Mesendoderm (in vitro differentiated cells): ENCODE measurements around the gene FSTL5.

Experiments used
- DNase-seq: peaks from one replicate; pipeline ENCODE4 v3.0.0; 2013
- H2AK5ac ChIP-seq: 2 replicates; pipeline ENCODE4 v1.6.1; 2013; ENCODE audit warnings: low read length, inconsistent platforms
- H2BK120ac ChIP-seq: 2 replicates; pipeline ENCODE4 v1.6.1; 2013; ENCODE audit warnings: low read depth, mild to moderate bottlenecking, low read length, moderate library complexity, mixed read lengths
- H2BK15ac ChIP-seq: replicated peaks from 2 replicates; pipeline ENCODE4 v1.6.1; 2013; ENCODE audit warnings: low read depth, mild to moderate bottlenecking, moderate library complexity
- H2BK5ac ChIP-seq: 2 replicates; pipeline ENCODE4 v1.6.1; 2013; ENCODE audit warnings: low read length, inconsistent platforms
- H3K18ac ChIP-seq: 2 replicates; pipeline ENCODE4 v1.6.1; 2013; ENCODE audit warnings: mild to moderate bottlenecking, low read length, mixed read lengths
- H3K23ac ChIP-seq: one replicate; pipeline ENCODE4 v1.6.1; 2013; ENCODE audit warnings: low read length
- H3K27ac ChIP-seq: 2 replicates; pipeline ENCODE4 v1.5.1; 2013; ENCODE audit warnings: low read depth, mild to moderate bottlenecking, inconsistent platforms, low read length, moderate library complexity
- H3K27me3 ChIP-seq: 2 replicates; pipeline ENCODE4 v1.6.1; 2013; ENCODE audit warnings: low read length, control low read depth, mild to moderate bottlenecking, inconsistent platforms; ENCODE audit not compliant: insufficient read depth, poor library complexity
- H3K36me3 ChIP-seq: 2 replicates; pipeline ENCODE4 v1.6.1; 2013; ENCODE audit warnings: low read length, inconsistent platforms; ENCODE audit not compliant: control insufficient read depth, insufficient read depth
- H3K4ac ChIP-seq: one replicate; pipeline ENCODE4 v1.6.1; 2013; ENCODE audit warnings: low read depth, mild to moderate bottlenecking, low read length, moderate library complexity
- H3K4me1 ChIP-seq: 2 replicates; pipeline ENCODE4 v1.6.1; 2013; ENCODE audit warnings: low read depth, low read length, inconsistent platforms; ENCODE audit not compliant: control insufficient read depth
- H3K4me2 ChIP-seq: 2 replicates; pipeline ENCODE4 v1.6.1; 2013; ENCODE audit warnings: low read length
- H3K4me3 ChIP-seq: 2 replicates; pipeline ENCODE4 v1.5.1; 2013; ENCODE audit warnings: mild to moderate bottlenecking, low read length
- H3K56ac ChIP-seq: one replicate; pipeline ENCODE4 v1.6.1; 2013; ENCODE audit warnings: low read length
- H3K79me1 ChIP-seq: 2 replicates; pipeline ENCODE4 v1.6.1; 2013; ENCODE audit warnings: low read length, inconsistent platforms
- H3K79me2 ChIP-seq: 2 replicates; pipeline ENCODE4 v1.6.1; 2013; ENCODE audit warnings: mild to moderate bottlenecking, low read length; ENCODE audit not compliant: control insufficient read depth, insufficient read depth
- H3K9ac ChIP-seq: 2 replicates; pipeline ENCODE4 v1.6.1; 2013; ENCODE audit warnings: low read length, inconsistent platforms
- H4K5ac ChIP-seq: one replicate; pipeline ENCODE4 v1.6.1; 2013; ENCODE audit warnings: low read length
- H4K8ac ChIP-seq: one replicate; pipeline ENCODE4 v1.6.1; 2013; ENCODE audit warnings: low read depth, mild to moderate bottlenecking, control low read depth, low read length, moderate library complexity
- WGBS: extraction: QIAGEN DNeasy Blood & Tissue Kit; methylation state at CpG from one replicate; pipeline ENCODE4 v1.1.7; 2013; ENCODE audit warnings: low lambda C conversion rate, missing lambda C conversion rate; ENCODE audit not compliant: insufficient coverage; ENCODE audit errors: extremely low coverage; 5-methylcytosine and 5-hydroxymethylcytosine counted together

Gene FSTL5

GRCh38 chr4:161336016-161336530 is 827.7 kb downstream of the FSTL5 start:
- Histone ChIP-seq H3K23ac (no peak overlapping the region), H3K79me2 (no peaks in the 10 kb centered on the region), H3K9ac (no peak overlapping the region), H3K4me1 (no peaks in the 10 kb centered on the region), H3K56ac (no peak overlapping the region), H3K4me2 (no peak overlapping the region), H2BK5ac (no peak overlapping the region), H3K18ac (no peak overlapping the region), H3K27ac (no peak overlapping the region), H4K5ac (no peak overlapping the region), H3K4me3 (no peak overlapping the region), H4K8ac (no peak overlapping the region), H2BK15ac (no peak overlapping the region), H2AK5ac (no peak overlapping the region), H3K27me3 (no peaks in the 10 kb centered on the region), H2BK120ac (no peak overlapping the region), H3K36me3 (no peaks in the 10 kb centered on the region), H3K79me1 (no peaks in the 10 kb centered on the region), H3K4ac (no peak overlapping the region)
- WGBS, result no CpG with 5 or more reads among the region's 2 CpGs
- DNase-seq, result no peak
